SKM-1 (cell line): Measurements from ENCODE around the gene CLDN9.

ENCODE experiments used
- DNase-seq: peaks from one replicate; lab custom pipeline; 2025; ENCODE audit not compliant: unreplicated experiment; lab: John Stamatoyannopoulos, UW

The CLDN9 gene

DNA sequence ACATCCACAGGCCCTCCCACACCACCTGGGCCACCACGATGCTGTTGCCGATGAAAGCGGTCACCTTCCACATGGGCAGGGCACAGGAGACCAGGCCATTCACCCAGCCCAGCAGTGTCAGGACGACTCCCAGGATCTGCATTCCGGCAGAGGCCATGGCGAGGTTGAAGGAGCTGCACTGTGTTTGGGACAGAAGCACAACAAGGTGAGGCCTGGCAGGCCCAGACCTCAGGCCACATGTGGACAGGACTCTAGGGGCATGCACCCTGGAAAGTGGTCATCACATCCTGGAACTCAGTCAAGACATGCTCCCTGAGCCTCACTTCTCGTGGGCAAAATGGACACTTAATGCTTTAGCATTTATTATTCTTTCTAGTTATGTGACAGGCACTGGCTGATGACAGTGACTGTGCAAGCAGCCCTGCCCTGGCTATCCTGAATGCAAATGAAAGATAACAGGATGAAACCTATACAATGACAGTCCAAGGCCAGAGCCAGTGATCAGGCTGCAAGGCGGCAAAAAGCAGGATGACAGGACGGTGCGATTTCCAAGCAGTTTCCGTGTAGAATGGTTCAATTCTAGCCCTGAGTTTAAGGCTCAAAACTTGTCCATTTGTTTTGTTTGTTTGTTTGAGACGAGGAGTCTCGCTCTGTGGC, 3.3 kb downstream of the CLDN9 start:
- DNase-seq = no peak

DNA sequence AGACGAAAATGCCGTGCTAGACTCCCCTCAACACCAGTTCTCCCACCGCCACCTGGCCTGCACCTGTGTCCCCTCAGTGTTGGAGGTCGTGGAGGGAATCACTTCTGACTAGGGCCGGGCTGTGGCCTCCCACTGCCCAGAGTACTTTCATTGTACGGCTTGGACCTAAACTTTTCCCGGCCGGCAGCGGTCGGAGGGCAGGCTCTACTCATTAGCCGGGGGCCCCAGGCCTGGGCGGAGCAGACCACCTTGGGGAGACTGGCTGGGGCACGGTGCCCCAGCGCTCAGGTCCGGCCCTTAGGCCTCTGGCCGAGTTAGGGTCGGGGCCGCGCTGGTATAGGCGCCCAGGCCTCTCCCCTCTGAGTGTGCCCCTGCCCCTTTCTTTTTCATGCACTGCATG, 4.6 kb downstream of the CLDN9 start:
- no peak for DNase-seq

DNA sequence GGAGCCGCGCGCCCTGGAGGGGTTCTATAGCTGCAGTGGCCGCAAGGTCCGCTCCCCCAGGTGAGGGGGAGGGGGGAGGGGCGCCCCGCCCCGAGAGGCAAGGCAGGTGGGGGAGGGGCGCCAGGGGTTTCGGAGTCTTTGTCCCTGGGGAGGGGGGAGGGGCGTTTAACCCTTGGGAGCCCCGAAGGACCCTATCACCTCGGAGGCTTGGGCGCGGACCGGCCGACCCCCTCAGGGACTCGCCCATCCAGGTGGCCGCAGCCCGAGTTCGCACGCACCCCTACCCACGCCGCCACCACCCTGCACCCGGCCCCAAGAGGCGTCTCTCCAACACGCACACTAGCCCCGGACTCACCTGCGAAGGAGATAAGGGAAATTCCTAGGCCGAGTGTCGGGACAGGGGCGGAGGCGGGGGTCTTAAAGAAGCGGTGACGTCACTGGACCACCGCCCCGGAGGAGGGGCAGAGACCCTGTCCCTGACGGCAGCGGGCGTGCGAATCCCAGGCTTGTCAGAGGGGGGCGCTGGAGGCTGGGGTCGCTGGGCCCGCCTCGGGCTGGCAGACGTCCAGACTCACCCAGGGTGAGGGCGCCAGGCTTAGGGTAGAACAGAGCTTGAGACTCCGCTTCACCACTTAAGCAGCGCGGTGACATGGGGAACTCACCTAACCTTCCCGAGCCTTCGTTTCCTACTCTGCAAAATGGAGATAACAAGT, 5.2 kb downstream of the CLDN9 start, which contains the start of gene CLDN6:
TSS of gene CLDN6 (minus strand) at position 390 of the 713 bp plus-strand sequence. CDS start 2,162 bp downstream, outside the sequence.
- no peak for DNase-seq

DNA sequence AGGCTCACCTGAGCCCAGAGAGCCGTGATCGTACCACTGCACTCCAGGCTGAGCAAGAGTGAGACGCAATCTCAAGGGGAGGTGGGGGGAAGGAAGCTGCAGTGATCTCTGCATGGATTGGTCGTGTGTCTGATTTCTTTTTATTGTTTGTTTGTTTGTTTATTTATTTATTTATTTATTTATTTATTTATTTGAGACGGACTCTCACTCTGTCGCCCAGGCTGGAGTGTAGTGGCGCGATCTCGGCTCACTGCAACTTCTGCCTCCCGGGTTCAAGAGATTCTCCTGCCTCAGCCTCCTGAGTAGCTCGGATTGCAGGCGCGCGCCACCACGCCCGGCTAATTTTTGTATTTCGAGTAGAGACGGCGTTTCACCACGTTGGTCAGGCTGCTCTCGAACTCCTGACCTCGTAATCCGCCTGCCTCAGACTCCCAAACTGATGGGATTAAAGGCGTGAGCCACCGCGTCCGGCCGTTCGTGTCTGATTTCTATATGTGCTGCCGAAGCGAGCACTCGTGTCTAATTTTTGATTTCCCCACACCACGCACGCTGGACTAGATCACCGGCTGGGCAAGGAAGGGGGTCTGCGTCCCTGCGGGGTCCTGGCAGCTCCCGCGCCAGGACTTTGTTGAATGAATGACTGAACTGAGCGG, 7.0 kb downstream of the CLDN9 start:
- DNase-seq = no peak

DNA sequence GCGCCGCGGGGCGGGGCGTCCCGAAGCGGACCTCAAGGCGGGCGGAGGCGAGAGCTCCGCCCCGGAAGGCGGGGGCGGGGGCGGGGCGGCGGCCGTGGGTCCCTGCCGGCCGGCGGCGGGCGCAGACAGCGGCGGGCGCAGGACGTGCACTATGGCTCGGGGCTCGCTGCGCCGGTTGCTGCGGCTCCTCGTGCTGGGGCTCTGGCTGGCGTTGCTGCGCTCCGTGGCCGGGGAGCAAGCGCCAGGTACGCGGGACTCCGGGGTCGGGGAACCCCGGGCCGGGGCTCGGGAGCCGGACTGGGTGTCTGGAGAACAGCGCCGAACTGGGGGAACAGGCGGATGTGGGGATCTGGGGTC, 7.5 kb downstream of the CLDN9 start, which contains the start of gene TNFRSF12A:
TSS of gene TNFRSF12A (plus strand) at position 122 of the 357 bp plus-strand sequence. CDS start at position 152, 30 bp downstream.
- DNase-seq = peak; percentile 34

DNA sequence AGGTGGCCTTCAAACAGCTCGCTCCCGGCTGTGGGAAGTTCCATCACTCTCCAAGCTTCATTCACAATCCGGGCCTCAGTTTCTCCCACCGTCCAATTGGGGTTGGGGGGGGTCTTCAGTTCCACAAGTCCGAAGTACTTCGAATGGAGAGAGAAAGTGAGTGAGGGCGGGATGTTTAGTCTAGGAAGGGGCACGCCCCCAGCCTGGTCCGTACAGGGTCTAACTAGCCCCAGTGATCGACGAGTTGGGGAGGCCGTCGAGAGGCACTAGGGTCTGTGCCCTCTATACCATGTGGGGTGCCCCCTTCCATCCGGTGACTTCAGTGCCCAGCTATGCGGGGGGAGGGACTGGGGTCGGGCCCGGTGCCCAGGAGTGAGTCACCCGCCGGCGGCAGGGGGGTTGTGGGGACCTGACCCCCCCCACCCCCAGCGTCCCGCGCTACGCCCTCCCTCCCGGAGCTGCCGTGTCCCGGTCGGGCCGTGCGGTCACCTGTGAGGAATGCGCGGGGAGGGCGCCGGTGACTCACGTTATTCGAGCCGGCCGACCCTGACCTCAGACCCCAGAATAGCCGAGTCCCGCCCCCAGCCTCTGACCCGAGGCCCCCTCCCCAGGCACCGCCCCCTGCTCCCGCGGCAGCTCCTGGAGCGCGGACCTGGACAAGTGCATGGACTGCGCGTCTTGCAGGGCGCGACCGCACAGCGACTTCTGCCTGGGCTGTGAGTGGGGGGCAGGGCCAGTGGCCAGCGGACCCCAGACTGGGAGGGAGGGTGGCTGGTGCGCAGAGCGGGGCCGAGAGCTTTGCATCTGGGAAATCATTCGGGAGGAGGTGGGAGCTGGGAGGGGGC, 8.1 kb downstream of the CLDN9 start:
- DNase-seq = no peak

DNA sequence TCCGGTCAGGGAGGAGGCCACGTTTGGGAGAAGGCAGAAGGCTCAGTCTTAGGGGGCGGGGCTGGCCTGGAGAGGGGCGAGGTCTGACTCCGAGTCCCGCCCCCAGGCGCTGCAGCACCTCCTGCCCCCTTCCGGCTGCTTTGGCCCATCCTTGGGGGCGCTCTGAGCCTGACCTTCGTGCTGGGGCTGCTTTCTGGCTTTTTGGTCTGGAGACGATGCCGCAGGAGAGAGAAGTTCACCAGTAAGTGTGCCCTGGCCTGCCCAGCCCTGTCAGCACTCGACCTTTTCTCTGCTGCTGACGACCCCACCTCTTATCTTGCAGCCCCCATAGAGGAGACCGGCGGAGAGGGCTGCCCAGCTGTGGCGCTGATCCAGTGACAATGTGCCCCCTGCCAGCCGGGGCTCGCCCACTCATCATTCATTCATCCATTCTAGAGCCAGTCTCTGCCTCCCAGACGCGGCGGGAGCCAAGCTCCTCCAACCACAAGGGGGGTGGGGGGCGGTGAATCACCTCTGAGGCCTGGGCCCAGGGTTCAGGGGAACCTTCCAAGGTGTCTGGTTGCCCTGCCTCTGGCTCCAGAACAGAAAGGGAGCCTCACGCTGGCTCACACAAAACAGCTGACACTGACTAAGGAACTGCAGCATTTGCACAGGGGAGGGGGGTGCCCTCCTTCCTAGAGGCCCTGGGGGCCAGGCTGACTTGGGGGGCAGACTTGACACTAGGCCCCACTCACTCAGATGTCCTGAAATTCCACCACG, 8.9 kb downstream of the CLDN9 start:
- DNase-seq = peak; percentile 65

DNA sequence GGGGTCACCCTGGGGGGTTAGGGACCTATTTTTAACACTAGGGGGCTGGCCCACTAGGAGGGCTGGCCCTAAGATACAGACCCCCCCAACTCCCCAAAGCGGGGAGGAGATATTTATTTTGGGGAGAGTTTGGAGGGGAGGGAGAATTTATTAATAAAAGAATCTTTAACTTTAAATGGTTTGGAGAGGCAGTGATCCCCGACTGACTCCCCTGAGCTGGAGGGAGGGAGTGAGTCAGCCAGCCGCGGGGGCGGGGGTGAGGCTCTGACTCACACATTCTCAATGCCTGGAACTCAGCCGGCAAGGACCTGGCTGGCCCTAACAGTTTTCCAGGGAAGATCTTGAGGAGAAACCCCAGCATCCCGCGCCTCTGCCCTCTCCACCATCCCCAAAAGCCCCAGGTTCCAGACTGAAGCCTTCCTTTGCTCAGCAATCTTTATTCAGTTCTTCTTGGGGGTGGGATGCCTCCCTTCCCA, 9.5 kb downstream of the CLDN9 start:
- no peak for DNase-seq

DNA sequence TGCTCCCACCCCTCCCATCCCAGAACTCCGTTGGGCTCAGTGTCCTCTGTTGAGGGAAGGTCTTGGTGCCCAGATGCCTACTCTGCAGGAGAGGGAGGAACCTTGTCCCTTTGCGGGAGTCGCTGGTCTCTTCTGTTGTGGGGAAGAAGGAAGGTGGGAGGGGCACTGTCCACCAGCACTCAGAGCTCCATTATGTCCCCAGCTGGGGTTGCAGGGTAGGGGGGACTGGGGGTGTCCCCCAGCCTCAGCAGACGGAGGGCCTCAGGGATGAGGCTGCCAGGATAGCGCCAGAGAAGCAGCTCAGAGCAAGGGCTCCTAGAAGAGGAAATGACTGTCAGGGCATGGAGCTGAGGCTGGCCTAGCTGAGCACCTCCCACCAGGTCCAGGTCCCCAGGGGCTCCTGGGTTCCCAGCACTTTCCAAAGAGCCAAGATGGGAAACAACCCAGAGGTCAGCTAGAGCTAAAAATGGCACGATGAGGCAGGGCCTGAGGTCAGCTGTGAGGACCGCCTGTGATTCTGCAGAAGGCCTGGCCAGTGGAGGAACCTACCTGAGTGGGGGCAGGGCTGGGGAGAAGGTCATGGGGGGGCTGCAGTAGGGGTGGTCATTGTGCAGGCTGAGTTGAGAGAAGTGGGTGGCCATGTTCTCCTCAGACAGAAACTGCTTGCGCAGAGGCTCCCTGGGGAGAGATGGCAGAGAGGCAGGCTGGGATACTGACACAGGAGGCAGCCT, 10.1 kb downstream of the CLDN9 start:
- DNase-seq = no peak

DNA sequence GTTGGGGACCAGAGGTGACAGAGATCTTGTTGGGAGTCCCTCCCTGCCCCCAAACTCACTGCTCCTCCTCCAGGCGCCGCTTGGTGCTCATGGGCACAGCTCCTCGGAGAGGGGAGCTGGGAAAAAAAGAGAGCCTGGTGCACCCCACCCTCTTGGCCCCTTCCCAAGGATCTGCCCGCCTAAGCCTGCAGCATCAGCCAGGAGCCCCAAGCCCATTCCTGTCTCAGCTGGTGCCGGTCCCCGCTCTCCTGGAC, 10.6 kb downstream of the CLDN9 start:
- no peak for DNase-seq

DNA sequence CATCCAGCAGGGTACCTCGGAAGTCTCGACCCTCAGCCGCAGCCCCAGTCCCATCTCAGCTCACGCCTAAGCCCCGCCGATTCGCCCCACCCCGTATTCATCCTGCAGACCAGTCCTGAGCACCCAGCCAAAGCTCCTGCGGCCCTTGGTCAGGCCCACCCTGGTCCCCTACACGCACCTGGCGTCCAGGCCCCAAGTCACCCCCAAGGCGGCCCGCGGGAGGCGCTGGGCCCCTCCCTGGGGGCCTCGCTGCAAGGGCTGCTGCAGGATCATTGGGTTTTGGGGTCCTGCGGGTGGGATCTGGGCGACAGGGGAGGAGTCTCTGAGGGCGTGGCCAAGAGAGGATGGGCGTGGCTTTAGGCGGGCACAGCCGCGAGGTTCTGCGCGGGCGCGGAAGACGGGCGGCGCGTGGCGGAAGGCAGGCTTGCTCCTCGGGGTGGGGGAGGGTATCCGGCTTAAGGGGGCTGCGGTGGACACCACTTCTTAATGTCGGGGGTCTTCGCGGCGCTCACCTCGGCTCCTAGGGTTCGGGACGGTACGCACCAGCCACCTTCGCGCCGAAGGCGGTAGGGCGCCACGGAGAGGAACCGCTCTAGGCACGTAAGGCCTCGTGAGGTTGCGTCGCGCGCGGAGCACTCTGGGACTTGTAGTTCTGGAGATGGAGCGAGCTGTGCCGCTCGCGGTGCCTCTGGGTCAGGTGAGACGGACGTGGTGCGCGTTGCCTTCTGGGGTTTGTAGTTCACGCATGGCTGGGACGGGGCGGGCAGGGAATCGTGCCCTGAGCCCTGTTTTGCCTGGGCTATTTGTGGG, 11.2 kb downstream of the CLDN9 start, which contains the start of the genes HCFC1R1 and THOC6:
TSS of gene HCFC1R1 (minus strand) at position 274 of the 810 bp plus-strand sequence. CDS start at position 273, 1 bp downstream.
TSS of gene THOC6 (plus strand) at position 367 of the 810 bp plus-strand sequence. CDS start at position 659, 292 bp downstream.
- peak; percentile 98 for DNase-seq

DNA sequence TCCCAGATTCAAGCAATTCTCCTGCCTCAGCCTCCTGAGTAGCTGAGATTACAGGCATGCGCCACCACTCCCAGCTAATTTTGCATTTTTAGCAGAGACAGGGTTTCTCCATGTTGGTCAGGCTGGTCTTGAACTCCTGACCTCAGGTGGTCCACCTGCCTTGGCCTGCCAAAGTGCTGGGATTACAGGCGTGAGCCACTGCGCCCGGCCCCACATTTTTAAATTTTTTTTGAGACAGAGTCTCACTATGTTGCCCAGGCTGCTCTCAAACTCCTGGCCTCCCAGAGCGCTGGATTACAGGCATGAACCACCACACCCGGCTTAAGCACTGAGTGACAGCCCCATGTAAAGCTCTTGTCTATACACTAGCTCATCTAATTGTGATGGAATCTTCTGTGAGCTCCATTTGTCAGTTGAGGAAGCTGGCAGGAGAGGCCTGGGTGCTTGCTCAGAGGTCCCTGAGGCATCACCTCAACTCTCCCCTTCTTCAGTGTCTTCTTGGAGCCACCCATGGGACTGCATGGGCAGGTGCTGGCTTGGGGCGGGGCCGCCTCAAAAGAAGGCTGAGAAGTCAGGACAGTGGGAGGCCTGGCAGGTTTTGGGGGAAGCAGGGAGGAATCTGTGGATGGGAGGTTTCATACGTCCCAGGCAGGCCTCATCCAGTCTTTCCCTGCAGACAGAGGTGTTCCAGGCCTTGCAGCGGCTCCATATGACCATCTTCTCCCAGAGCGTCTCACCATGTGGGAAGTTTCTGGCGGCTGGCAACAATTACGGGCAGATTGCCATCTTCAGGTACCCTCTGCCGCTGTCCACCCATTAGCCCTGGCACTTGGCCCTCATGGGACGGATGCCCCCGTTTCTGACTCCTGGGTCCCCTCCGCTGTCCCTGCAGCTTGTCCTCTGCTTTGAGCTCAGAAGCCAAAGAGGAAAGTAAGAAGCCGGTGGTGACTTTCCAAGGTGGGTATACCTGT, 12.6 kb downstream of the CLDN9 start:
- no peak for DNase-seq

DNA sequence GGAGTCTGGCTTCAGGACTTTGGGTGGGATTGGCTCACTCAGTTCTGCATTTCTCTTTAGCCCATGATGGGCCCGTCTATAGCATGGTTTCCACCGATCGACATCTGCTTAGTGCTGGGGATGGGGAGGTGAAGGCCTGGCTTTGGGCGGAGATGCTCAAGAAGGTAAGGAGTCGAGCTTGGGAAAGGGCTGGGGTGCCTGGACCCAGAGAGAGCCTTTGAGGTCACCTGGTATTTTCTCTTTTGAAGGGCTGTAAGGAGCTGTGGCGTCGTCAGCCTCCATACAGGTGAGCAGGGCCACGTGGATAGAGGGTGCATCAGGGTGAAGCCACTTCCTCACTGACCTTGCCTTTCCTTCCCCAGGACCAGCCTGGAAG, 13.3 kb downstream of the CLDN9 start:
- no peak for DNase-seq

DNA sequence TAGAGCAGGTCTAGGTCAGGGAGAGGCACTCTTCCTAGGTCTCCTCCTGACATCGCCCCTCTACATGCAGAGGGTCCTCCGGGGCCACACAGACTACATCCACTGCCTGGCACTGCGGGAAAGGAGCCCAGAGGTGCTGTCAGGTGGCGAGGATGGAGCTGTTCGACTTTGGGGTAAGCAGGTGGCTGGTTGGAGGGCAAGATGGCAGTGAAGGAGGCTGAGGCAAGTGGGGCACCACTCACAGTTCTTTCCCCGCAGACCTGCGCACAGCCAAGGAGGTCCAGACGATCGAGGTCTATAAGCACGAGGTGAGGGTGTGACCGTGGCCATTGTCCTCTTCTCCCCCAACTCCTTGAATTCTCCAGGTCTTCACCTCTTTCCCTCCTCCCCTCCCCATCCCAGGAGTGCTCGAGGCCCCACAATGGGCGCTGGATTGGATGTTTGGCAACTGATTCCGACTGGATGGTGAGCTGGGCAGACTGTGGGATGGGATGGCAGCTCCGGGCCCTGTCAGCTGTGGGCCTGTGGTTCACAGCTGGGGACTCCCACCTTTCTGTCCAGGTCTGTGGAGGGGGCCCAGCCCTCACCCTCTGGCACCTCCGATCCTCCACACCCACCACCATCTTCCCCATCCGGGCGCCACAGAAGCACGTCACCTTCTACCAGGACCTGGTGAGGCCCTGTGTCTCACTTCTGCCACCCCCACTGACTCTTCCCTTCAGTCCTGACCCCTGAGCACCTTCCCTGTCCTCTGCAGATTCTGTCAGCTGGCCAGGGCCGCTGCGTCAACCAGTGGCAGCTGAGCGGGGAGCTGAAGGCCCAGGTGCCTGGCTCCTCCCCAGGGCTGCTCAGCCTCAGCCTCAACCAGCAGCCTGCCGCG, 14.1 kb downstream of the CLDN9 start:
- no peak for DNase-seq

DNA sequence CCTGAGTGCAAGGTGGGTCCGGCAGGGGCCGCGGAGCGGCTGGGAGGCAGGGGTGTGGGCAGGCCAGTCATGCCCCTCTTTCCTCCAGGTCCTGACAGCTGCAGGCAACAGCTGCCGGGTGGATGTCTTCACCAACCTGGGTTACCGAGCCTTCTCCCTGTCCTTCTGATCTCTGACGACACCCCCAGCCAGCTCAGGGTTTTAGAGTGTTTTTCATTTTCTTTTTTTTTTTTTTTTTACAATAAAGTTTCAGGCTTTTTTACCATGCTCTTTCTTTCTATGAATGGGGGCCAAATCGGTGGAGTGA, 14.7 kb downstream of the CLDN9 start:
- no peak for DNase-seq

DNA sequence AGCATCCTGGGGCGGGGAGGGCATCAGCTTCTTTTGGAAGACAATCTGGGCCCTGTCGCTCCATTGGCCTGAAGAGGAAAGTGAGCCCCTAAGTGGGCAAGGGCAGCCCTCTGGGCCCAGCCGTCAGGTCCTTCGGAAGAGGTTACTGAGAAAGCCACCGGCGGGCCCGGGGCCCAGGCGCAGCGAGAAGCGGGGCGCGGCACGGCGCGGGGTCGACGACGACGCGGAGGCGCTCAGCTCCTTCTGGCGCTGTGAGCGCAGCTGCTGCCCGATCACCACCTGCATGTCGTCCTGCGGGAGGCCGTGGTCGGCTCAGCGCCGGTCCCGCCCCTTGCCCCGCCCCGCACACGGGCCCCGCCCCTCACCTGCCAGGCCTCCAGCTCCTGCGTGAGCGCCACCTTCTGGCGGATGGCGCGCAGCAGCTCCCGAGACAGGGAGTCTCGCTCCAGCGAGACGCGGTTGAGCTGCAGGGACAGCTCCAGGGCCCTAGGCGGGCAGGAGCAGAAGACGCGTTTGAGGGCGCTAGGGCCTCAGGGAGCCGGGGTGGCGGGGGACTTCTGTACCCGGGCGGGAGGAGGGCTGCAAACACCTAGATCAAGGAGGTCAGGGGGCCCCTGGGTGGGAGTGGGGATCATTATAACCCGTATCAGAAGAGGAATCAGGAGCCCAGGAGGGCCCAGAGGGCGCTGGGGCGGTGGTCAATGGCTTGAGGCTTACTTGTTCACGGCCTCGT, 15.4 kb downstream of the CLDN9 start:
- peak; percentile 67 for DNase-seq
